Omental fat pad (tissue), 4 donors: ENCODE measurements around the gene OSBPL6. TPM values are rescaled to one million over a fixed set of nuclear protein-coding genes. Genes with fewer than 3 reads are reported as not detected.
A peak's percentile ranks its signal among the peaks of the same experiment; 100 is the strongest.

ENCODE experiments used
- ATAC-seq: fragments of 150-250 bp; one replicate; pipeline ENCODE4 v1.9.1; 2016; ENCODE audit warnings: mild to moderate bottlenecking, moderate library complexity; ENCODE audit not compliant: low FRiP score
- DNase-seq: peaks from one replicate; pipeline ENCODE4 v3.0.0-alpha.2; 2019; ENCODE audit warnings: low spot score
- CTCF ChIP-seq, 3 donors: fragments of 450-650 bp; IDR thresholded peaks; one replicate each; pipeline ENCODE4 v1.5.1; 2016 to 2017; ENCODE audit warnings: antibody characterized with exemption in 3 of 3, mild to moderate bottlenecking in 3 of 3, moderate library complexity in 2 of 3
- total RNA-seq, 4 donors: library from RNA; depleted of rRNA; stranded (reverse); fragments of >200 nt; gene quantifications; one replicate each; pipeline ENCODE4 v1.1.0, GENCODE V29; 2016

The OSBPL6 gene
- total RNA-seq, 4 donors from 2014 or later: 1.1 to 2.0 (median 1.6) TPM

- DNase-seq (peak; percentile 59), ATAC-seq (peak; percentile 98)
- TF ChIP-seq CTCF (IDR thresholded peaks at IDR 0.05): peak in 1 of 3 donors; percentile 83
Measured at GRCh38 chr2:178414266-178415247, 220.2 kb downstream of the OSBPL6 start.

- DNase-seq: no peak
- ATAC-seq: no peak
- TF ChIP-seq CTCF (IDR thresholded peaks at IDR 0.05): no peak
Measured at GRCh38 chr2:178415979-178416378, 221.7 kb downstream of the OSBPL6 start.

GRCh38 chr2:178417916-178418315, 223.6 kb downstream of the OSBPL6 start:
- DNase-seq: no peak
- no peak for TF ChIP-seq CTCF (IDR thresholded peaks at IDR 0.05)
- ATAC-seq: no peak

- TF ChIP-seq CTCF (IDR thresholded peaks at IDR 0.05): no peak
- no peak for DNase-seq
- ATAC-seq: no peak
Measured at GRCh38 chr2:178418426-178418825, 224.1 kb downstream of the OSBPL6 start.

- no peak for ATAC-seq
- TF ChIP-seq CTCF (IDR thresholded peaks at IDR 0.05): no peak
- no peak for DNase-seq
Measured at GRCh38 chr2:178419123-178419522, 224.8 kb downstream of the OSBPL6 start.

- no peak for TF ChIP-seq CTCF (IDR thresholded peaks at IDR 0.05)
- DNase-seq (no peak), ATAC-seq (no peak)
Measured at GRCh38 chr2:178420463-178420999, 226.2 kb downstream of the OSBPL6 start.
